ENCODE results near the gene KIF2A. TPM values are rescaled to one million over a fixed set of nuclear protein-coding genes. Genes with fewer than 3 reads are reported as not detected.

The KIF2A gene
- total and polyA plus RNA-seq, 4 donors = 3.8 to 17.5 (median 6.8) TPM

DNA sequence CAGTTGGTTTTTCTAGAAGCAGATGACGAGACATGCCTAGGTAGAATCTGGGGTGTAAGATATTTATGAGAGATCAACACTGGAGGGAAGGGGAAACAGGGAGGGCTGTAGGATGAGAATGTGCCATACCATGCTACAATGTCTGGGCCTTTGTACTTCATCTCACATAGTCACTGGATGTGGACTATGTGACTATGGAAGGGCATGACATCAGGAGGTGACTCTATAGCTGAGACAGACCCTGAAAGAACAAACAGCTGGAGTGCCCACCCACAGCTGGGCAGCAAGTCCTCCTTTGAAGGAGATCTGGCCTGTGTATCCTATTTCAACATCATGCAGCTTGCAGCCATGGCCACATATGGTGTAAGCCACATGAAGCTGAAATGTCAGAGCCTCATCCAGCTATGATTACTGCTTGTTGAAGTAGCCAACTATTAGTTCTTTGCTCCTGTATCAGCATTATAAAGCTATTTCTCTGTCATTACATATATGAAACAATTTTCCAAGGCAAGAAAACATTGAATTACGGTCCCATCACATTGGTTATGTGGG, 46.2 kb upstream of the KIF2A start:
- no peaks in the 10 kb centered on the region for H3K9me3 ChIP-seq (ENCODE audit: control insufficient read depth in 4 of 4, low read length in 3 of 4)
- no peaks in the 10 kb centered on the region for H3K27me3 ChIP-seq (ENCODE audit: control insufficient read depth in 4 of 4, insufficient read depth in 4 of 4, low read length in 3 of 4)
- no peaks in the 10 kb centered on the region for H3K4me1 ChIP-seq (ENCODE audit: control insufficient read depth in 4 of 4, insufficient read depth in 4 of 4, low read length in 3 of 4)
- TF ChIP-seq TAF1 (conservative IDR thresholded peaks at IDR 0.05) = no peak
- H3K27ac ChIP-seq (ENCODE audit: low read depth in 1 of 2, low read length in 2 of 2) = no peak overlapping the region
- no peak for DNase-seq (ENCODE audit: low spot score)
- WGBS = 89% methylated on average over 2 of the region's 2 CpGs
- no peaks in the 10 kb centered on the region for H3K36me3 ChIP-seq (ENCODE audit: control insufficient read depth in 4 of 4, insufficient read depth in 3 of 4, low read depth in 1 of 4, low read length in 3 of 4)
- no peak overlapping the region for H3K9ac ChIP-seq (ENCODE audit: low read depth in 1 of 2, low read length in 2 of 2)
- no peak overlapping the region for H3K4me3 ChIP-seq (ENCODE audit: low read depth in 1 of 3, low read length in 3 of 3)

GRCh38 chr5:62260513-62260912, 45.5 kb upstream of the KIF2A start:
- H3K27me3 ChIP-seq (ENCODE audit: control insufficient read depth in 4 of 4, insufficient read depth in 4 of 4, low read length in 3 of 4) = no peaks in the 10 kb centered on the region
- no peak overlapping the region for H3K4me3 ChIP-seq (ENCODE audit: low read depth in 1 of 3, low read length in 3 of 3)
- H3K9ac ChIP-seq (ENCODE audit: low read depth in 1 of 2, low read length in 2 of 2) = no peak overlapping the region
- H3K4me1 ChIP-seq (ENCODE audit: control insufficient read depth in 4 of 4, insufficient read depth in 4 of 4, low read length in 3 of 4) = no peaks in the 10 kb centered on the region
- H3K36me3 ChIP-seq (ENCODE audit: control insufficient read depth in 4 of 4, insufficient read depth in 3 of 4, low read depth in 1 of 4, low read length in 3 of 4) = no peaks in the 10 kb centered on the region
- 68% methylated on average over 5 of the region's 5 CpGs for WGBS
- H3K27ac ChIP-seq (ENCODE audit: low read depth in 1 of 2, low read length in 2 of 2) = no peak overlapping the region
- no peaks in the 10 kb centered on the region for H3K9me3 ChIP-seq (ENCODE audit: control insufficient read depth in 4 of 4, low read length in 3 of 4)
- DNase-seq (ENCODE audit: low spot score) = no peak
- no peak for TF ChIP-seq HNF4A (conservative IDR thresholded peaks at IDR 0.05)
- TF ChIP-seq JUND (IDR thresholded peaks at IDR 0.05) = no peak

- TF ChIP-seq NR2F2 (IDR thresholded peaks at IDR 0.05) = no peak
- Histone ChIP-seq H3K4me1 (ENCODE audit: control insufficient read depth in 4 of 4, insufficient read depth in 4 of 4, low read length in 3 of 4) (no peaks in the 10 kb centered on the region), H3K9me3 (ENCODE audit: control insufficient read depth in 4 of 4, low read length in 3 of 4) (no peaks in the 10 kb centered on the region), H3K36me3 (ENCODE audit: control insufficient read depth in 4 of 4, insufficient read depth in 3 of 4, low read depth in 1 of 4, low read length in 3 of 4) (no peaks in the 10 kb centered on the region), H3K9ac (ENCODE audit: low read depth in 1 of 2, low read length in 2 of 2) (no peak overlapping the region), H3K27me3 (ENCODE audit: control insufficient read depth in 4 of 4, insufficient read depth in 4 of 4, low read length in 3 of 4) (no peaks in the 10 kb centered on the region), H3K27ac (ENCODE audit: low read depth in 1 of 2, low read length in 2 of 2) (no peak overlapping the region), H3K4me3 (ENCODE audit: low read depth in 1 of 3, low read length in 3 of 3) (no peak overlapping the region)
- no peak for DNase-seq (ENCODE audit: low spot score)
These were observed 42.6 kb upstream of the KIF2A start for GRCh38 chr5:62263401-62263800.

DNA sequence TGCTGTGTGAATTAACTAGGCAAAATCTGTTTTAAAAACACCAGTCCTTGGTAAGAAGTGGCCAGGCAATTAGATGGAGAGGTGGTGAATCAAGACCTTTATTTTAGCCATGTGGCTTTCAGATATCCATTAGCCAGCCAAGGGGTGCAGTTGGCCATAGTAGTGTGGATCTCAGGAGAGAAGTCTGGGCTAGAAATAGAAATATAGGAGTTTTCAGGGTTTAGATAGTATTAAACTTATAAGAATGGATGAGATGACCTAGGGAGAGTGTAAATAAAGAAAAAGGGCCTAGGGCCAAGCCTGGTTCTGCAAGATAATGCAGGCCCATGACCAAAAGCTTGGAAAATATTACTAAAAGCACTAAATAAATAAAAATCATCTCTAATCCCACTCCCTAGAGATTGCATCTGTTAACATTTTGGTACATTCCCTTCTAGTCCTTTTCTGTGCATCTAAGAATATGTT, 40.3 kb upstream of the KIF2A start:
- Histone ChIP-seq H3K27me3 (ENCODE audit: control insufficient read depth in 4 of 4, insufficient read depth in 4 of 4, low read length in 3 of 4) (no peaks in the 10 kb centered on the region), H3K4me1 (ENCODE audit: control insufficient read depth in 4 of 4, insufficient read depth in 4 of 4, low read length in 3 of 4) (no peaks in the 10 kb centered on the region), H3K27ac (ENCODE audit: low read depth in 1 of 2, low read length in 2 of 2) (no peak overlapping the region), H3K9me3 (ENCODE audit: control insufficient read depth in 4 of 4, low read length in 3 of 4) (no peaks in the 10 kb centered on the region), H3K36me3 (ENCODE audit: control insufficient read depth in 4 of 4, insufficient read depth in 3 of 4, low read depth in 1 of 4, low read length in 3 of 4) (no peaks in the 10 kb centered on the region), H3K4me3 (ENCODE audit: low read depth in 1 of 3, low read length in 3 of 3) (no peak overlapping the region), H3K9ac (ENCODE audit: low read depth in 1 of 2, low read length in 2 of 2) (no peak overlapping the region)
- no peak for DNase-seq (ENCODE audit: low spot score)
- TF ChIP-seq, protein P1, sequence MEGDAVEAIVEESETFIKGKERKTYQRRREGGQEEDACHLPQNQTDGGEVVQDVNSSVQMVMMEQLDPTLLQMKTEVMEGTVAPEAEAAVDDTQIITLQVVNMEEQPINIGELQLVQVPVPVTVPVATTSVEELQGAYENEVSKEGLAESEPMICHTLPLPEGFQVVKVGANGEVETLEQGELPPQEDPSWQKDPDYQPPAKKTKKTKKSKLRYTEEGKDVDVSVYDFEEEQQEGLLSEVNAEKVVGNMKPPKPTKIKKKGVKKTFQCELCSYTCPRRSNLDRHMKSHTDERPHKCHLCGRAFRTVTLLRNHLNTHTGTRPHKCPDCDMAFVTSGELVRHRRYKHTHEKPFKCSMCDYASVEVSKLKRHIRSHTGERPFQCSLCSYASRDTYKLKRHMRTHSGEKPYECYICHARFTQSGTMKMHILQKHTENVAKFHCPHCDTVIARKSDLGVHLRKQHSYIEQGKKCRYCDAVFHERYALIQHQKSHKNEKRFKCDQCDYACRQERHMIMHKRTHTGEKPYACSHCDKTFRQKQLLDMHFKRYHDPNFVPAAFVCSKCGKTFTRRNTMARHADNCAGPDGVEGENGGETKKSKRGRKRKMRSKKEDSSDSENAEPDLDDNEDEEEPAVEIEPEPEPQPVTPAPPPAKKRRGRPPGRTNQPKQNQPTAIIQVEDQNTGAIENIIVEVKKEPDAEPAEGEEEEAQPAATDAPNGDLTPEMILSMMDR (IDR thresholded peaks at IDR 0.05; ENCODE audit: low read depth, low read length, missing input control) = no peak
- no peak for TF ChIP-seq RXRA (IDR thresholded peaks at IDR 0.05)
- TF ChIP-seq ZBTB33 (IDR thresholded peaks at IDR 0.05) = no peak
- no peak for TF ChIP-seq SP1 (IDR thresholded peaks at IDR 0.05)
- TF ChIP-seq RAD21 (IDR thresholded peaks at IDR 0.05) = no peak
- no peak for TF ChIP-seq JUND (IDR thresholded peaks at IDR 0.05)
- TF ChIP-seq FOXA1 (IDR thresholded peaks at IDR 0.05) = no peak
- no peak for TF ChIP-seq EGR1 (IDR thresholded peaks at IDR 0.05; ENCODE audit: low read depth in 2 of 2)
- TF ChIP-seq GABPA (IDR thresholded peaks at IDR 0.05 in 1 of 2, conservative IDR thresholded peaks at IDR 0.05 in 1 of 2) = no peak
- no peak for TF ChIP-seq HNF4A (conservative IDR thresholded peaks at IDR 0.05)
- no peak for TF ChIP-seq HNF4G (IDR thresholded peaks at IDR 0.05)
- TF ChIP-seq, protein P2, sequence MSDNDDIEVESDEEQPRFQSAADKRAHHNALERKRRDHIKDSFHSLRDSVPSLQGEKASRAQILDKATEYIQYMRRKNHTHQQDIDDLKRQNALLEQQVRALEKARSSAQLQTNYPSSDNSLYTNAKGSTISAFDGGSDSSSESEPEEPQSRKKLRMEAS (IDR thresholded peaks at IDR 0.05) = no peak
- no peak for TF ChIP-seq FOXA2 (IDR thresholded peaks at IDR 0.05)
- no peak for TF ChIP-seq YY1 (IDR thresholded peaks at IDR 0.05)
- TF ChIP-seq NR2F2 (IDR thresholded peaks at IDR 0.05) = no peak
- no peak for TF ChIP-seq REST (IDR thresholded peaks at IDR 0.05)
- TF ChIP-seq TAF1 (conservative IDR thresholded peaks at IDR 0.05) = no peak

All from liver (tissue), 9 donors.